Sigmoid colon (tissue), 4 donors: ENCODE measurements around the gene PRR12.

Source experiments
- CTCF ChIP-seq, 4 experiments: fragments of 450-650 bp in 3 of 4; fragments of 200-600 bp in 1 of 4; IDR thresholded peaks; one replicate each; pipeline ENCODE4 v1.5.1; 2016 to 2019; ENCODE audit warnings: antibody characterized with exemption in 4 of 4, mild to moderate bottlenecking in 3 of 4, moderate library complexity in 2 of 4
- EP300 ChIP-seq, 4 donors: sonication (generic); formaldehyde crosslinking; IDR thresholded peaks; one replicate each; pipeline ENCODE4 v1.6.1; 2017; ENCODE audit warnings: antibody characterized with exemption in 4 of 4
- POLR2A ChIP-seq, 2 donors: fragments of 450-650 bp; IDR thresholded peaks; one replicate each; pipeline ENCODE4 v1.6.1; 2016; ENCODE audit warnings: antibody characterized with exemption in 2 of 2, mild to moderate bottlenecking in 2 of 2, moderate library complexity in 2 of 2
- POLR2AphosphoS5 ChIP-seq, 4 donors: sonication (generic); formaldehyde crosslinking; IDR thresholded peaks; one replicate each; pipeline ENCODE4 v1.6.1; 2017; ENCODE audit warnings: antibody characterized with exemption in 4 of 4

GRCh38 chr19:49665351-49666119, 74.6 kb downstream of the PRR12 start, which contains the start of the genes BCL2L12 and IRF3:
- no peak for TF ChIP-seq CTCF (IDR thresholded peaks at IDR 0.05)
- TF ChIP-seq POLR2AphosphoS5 (IDR thresholded peaks at IDR 0.05), result peak; percentile 86 to 91 (median 90)
- peak; percentile 67 to 70 for TF ChIP-seq POLR2A (IDR thresholded peaks at IDR 0.05)
- peak in 1 of 4 donors; percentile 63 for TF ChIP-seq EP300 (IDR thresholded peaks at IDR 0.05)
